ENCODE measurements around the gene RUFY4.

GRCh38 chr2:218060950-218061660 lies 7.9 kb upstream of the RUFY4 start:
- TF ChIP-seq CTCF (conservative IDR thresholded peaks at IDR 0.05 in 1 of 2, IDR thresholded peaks at IDR 0.05 in 1 of 2; ENCODE audit: low read depth in 1 of 2, low read length in 2 of 2) (no peak), EZH2 (IDR thresholded peaks at IDR 0.05; ENCODE audit: low read length, missing control alignments) (no peak)
